HCT116 (cell line): ENCODE data around the gene DTD2.

Source experiments
- ATF3 ChIP-seq: IDR thresholded peaks from 2 replicates; pipeline ENCODE4 v1.6.1; 2012
- CEBPB ChIP-seq: IDR thresholded peaks from 2 replicates; pipeline ENCODE4 v1.6.1; 2012; ENCODE audit warnings: low read depth
- ELF1 ChIP-seq: IDR thresholded peaks from 2 replicates; pipeline ENCODE4 v1.6.1; 2012; ENCODE audit warnings: low read depth, borderline replicate concordance
- EZH2 ChIP-seq: fragments of 200-600 bp; sonication (generic); IDR thresholded peaks from 2 replicates; pipeline ENCODE4 v1.6.1; 2017; ENCODE audit warnings: antibody characterized with exemption, mixed run types
- POLR2A ChIP-seq: IDR thresholded peaks from 2 replicates; pipeline ENCODE4 v1.7.0; 2011; ENCODE audit warnings: borderline replicate concordance; ENCODE audit not compliant: insufficient read depth, insufficient read length; ENCODE audit errors: extremely low read depth
- POLR2AphosphoS5 ChIP-seq: IDR thresholded peaks from 2 replicates; pipeline ENCODE4 v1.6.1; 2011; ENCODE audit warnings: mild to moderate bottlenecking, low read depth, low read length, moderate library complexity
- RAD21 ChIP-seq: IDR thresholded peaks from 2 replicates; pipeline ENCODE4 v1.6.1; 2012; ENCODE audit warnings: low read depth, mild to moderate bottlenecking
- REST ChIP-seq: IDR thresholded peaks from 2 replicates; pipeline ENCODE4 v1.6.1; 2012; ENCODE audit warnings: low read depth
- YY1 ChIP-seq: IDR thresholded peaks from 2 replicates; pipeline ENCODE4 v1.6.1; 2011; ENCODE audit warnings: low read length, low read depth, moderate library complexity, mild to moderate bottlenecking; ENCODE audit not compliant: insufficient replicate concordance; ENCODE audit errors: extremely low read depth
- ZFX ChIP-seq: fragments of 450-650 bp; IDR thresholded peaks from 2 replicates; pipeline ENCODE4 v1.6.1; 2017
- ZNF274 ChIP-seq: fragments of 200-500 bp; sonication (Bioruptor generic); IDR thresholded peaks from 2 replicates; pipeline ENCODE4 v1.6.1; 2014; ENCODE audit warnings: mild to moderate bottlenecking, low read depth, low read length, inconsistent platforms
- TF ChIP-seq, protein P1 (sequence below), 3 experiments: fragments of 200-600 bp in 1 of 3; sonication (generic) in 1 of 3; IDR thresholded peaks in 2 of 3; conservative IDR thresholded peaks in 1 of 3; 2 replicates each; pipeline ENCODE4 v1.5.1; 2012 to 2017; ENCODE audit warnings: low read depth in 2 of 3, low read length in 2 of 3, antibody characterized with exemption in 1 of 3, borderline replicate concordance in 1 of 3, control low read depth in 1 of 3, mild to moderate bottlenecking in 1 of 3, mixed read lengths in 1 of 3, mixed run types in 1 of 3, moderate library complexity in 1 of 3; ENCODE audit not compliant: insufficient read depth in 1 of 3

DNA sequence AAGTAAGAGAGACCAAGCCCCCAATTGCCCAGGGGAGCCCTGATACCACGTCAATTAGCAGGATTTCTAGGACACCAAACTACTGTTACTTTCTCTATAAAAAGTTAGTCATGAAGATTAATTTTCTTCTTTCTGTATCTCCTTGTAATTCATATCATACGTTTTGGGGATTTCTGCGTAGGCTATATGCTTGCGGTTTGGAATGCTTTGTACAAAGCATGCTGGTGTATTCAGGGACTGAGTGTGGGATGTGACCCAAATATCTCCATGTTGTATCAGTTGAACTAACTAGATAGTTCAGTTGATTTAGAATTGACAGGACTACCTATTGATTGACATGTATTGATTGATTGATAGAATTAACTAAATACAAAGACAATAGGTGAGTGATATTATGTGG, 22.9 kb upstream of the DTD2 start:
- no peak for TF ChIP-seq YY1
- TF ChIP-seq POLR2A = no peak
- TF ChIP-seq ZNF274 = no peak
- TF ChIP-seq, protein P1, sequence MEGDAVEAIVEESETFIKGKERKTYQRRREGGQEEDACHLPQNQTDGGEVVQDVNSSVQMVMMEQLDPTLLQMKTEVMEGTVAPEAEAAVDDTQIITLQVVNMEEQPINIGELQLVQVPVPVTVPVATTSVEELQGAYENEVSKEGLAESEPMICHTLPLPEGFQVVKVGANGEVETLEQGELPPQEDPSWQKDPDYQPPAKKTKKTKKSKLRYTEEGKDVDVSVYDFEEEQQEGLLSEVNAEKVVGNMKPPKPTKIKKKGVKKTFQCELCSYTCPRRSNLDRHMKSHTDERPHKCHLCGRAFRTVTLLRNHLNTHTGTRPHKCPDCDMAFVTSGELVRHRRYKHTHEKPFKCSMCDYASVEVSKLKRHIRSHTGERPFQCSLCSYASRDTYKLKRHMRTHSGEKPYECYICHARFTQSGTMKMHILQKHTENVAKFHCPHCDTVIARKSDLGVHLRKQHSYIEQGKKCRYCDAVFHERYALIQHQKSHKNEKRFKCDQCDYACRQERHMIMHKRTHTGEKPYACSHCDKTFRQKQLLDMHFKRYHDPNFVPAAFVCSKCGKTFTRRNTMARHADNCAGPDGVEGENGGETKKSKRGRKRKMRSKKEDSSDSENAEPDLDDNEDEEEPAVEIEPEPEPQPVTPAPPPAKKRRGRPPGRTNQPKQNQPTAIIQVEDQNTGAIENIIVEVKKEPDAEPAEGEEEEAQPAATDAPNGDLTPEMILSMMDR (IDR thresholded peaks at IDR 0.05 in 2 of 3, conservative IDR thresholded peaks at IDR 0.05 in 1 of 3; ENCODE audit: borderline replicate concordance in 1 of 3, insufficient read depth in 1 of 3, low read depth in 2 of 3, low read length in 2 of 3) = no peak
- TF ChIP-seq REST = no peak
- TF ChIP-seq RAD21 = no peak
- no peak for TF ChIP-seq CEBPB
- TF ChIP-seq ATF3 = no peak
- TF ChIP-seq POLR2AphosphoS5 = no peak
- no peak for TF ChIP-seq ZFX
- no peak for TF ChIP-seq EZH2
- TF ChIP-seq ELF1 = no peak
